GM12875 (cell line): ENCODE results near the gene CRKL.
"Not testable (repeated sequence)": the region's sequence is repeated elsewhere in the genome, so short reads cannot be mapped to it uniquely, and the experiment has no call there.

ENCODE experiments used
- H3K4me3 ChIP-seq: one replicate; pipeline ENCODE4 v1.5.1; 2011; ENCODE audit warnings: low read depth, low read length, control low read depth
- TF ChIP-seq, protein P1 (sequence below): IDR thresholded peaks from 2 replicates; pipeline ENCODE4 v1.5.1; 2011; ENCODE audit warnings: low read depth, mild to moderate bottlenecking, control low read depth, inconsistent platforms, low read length, moderate library complexity, borderline replicate concordance; ENCODE audit not compliant: insufficient read depth

The CRKL gene

DNA sequence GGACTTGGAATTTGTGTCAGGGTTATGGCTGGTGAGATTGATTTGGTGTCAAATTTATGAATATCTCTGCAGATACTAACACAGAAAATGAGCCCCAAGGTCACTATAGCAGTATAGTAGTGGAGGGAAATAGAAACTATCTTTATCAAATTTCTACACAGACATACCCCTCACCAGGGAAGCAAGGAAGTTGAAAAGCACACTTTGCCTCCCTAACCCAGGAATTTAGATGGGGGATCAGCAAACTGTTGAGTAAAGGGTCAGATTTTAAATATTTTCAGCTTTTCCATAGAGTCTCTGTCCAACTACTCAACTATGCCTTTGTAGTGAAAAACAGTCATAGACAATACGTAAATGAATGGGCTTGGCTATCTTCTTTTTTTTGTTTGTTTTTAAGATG, 12.8 kb downstream of the CRKL start:
- no peak overlapping the region for H3K4me3 ChIP-seq
- TF ChIP-seq, protein P1, sequence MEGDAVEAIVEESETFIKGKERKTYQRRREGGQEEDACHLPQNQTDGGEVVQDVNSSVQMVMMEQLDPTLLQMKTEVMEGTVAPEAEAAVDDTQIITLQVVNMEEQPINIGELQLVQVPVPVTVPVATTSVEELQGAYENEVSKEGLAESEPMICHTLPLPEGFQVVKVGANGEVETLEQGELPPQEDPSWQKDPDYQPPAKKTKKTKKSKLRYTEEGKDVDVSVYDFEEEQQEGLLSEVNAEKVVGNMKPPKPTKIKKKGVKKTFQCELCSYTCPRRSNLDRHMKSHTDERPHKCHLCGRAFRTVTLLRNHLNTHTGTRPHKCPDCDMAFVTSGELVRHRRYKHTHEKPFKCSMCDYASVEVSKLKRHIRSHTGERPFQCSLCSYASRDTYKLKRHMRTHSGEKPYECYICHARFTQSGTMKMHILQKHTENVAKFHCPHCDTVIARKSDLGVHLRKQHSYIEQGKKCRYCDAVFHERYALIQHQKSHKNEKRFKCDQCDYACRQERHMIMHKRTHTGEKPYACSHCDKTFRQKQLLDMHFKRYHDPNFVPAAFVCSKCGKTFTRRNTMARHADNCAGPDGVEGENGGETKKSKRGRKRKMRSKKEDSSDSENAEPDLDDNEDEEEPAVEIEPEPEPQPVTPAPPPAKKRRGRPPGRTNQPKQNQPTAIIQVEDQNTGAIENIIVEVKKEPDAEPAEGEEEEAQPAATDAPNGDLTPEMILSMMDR, result no peak

DNA sequence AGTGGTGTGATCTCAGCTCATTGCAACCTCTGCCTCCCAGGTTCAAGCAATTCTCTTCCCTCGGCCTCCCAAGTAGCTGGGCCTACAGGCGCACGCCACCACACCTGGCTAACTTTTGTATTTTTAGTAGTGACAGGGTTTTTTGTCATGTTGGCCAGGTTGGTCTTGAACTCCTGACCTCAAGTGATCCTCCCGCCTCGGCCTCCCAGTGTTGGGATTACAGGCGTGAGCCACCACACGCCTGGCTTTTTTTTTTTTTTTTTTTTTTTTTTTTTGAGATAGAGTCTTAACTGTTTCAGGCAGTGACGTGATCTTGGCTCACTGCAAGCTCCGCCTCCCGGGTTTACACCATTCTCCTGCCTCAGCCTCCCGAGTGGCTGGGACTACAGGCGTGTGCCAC, 13.2 kb downstream of the CRKL start:
- not testable (repeated sequence) for H3K4me3 ChIP-seq

DNA sequence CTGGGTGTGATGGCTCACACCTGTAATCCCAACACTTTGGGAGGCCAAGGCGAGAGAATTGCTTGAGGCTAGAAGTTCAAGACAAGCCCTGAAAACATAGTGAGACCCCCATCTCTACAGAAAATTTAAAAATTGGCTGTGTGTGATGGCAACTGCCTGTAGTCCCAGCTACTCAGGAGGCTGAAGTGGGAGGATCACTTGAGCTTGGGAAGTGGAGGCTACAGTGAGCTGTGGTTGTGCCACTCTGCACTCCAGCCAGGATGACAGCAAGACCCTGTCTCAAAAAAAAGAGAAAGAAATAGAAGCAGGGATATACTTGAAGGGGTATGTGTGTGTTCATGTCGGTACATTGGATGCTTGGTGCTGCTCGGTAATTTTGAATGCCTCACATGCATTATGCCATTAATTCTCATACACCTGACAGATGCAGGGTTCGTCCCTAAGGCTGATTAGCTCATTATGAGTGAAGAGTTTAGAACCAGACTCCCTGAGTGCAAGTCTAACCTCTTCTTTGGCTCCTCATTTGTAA, 14.0 kb downstream of the CRKL start:
- no peak overlapping the region for H3K4me3 ChIP-seq
- TF ChIP-seq, protein P1, result no peak

DNA sequence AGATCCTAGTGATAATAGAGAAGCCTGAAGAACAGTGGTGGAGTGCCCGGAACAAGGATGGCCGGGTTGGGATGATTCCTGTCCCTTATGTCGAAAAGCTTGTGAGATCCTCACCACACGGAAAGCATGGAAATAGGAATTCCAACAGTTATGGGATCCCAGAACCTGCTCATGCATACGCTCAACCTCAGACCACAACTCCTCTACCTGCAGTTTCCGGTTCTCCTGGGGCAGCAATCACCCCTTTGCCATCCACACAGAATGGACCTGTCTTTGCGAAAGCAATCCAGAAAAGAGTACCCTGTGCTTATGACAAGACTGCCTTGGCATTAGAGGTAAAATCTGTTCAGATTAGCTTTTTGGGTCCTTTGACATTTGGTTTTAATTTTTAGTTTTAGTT, 16.7 kb downstream of the CRKL start:
- no peak overlapping the region for H3K4me3 ChIP-seq

GRCh38 chr22:20935049-20935448, 17.8 kb downstream of the CRKL start:
- H3K4me3 ChIP-seq, result not testable (repeated sequence)

More for the DNA sequence above, 16.7 kb downstream of the CRKL start:
- TF ChIP-seq, protein P1, result no peak

DNA sequence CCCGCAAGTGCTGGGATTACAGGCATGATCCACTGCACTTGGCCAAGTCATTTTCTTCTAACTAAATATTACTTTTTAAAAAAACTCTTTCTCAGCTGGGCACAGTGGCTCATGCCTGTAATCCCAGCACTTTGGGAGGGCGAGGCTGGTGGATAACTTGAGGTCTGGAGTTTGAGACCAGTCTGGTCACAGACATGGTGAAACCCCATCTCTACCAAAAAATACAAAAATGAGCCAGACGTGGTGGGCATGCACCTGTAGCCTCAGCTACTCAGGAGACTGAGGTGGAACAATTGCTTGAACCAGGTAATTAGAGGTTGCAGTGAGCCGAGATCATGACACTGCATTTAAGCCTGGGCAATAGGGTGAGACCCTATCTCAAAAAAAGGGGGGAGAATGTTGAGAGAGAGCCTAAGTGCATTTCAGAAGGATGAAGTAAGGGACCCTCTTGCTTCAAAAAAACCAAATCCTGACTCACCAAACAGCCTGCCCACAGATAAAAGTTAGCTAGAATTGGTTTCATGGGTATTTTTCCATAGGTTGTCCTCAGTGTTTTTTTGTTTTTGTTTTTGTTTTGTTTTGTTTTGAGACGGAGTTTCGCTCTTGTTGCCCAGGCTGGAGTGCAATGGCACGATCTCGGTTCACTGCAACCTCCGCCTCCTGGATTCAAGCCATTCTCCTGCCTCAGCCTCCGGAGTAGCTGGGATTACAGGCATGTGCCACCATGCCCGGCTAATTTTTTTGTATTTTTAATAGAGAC, 18.8 kb downstream of the CRKL start:
- H3K4me3 ChIP-seq, result not testable (repeated sequence)

- TF ChIP-seq, protein P1, result no peak
- no peak overlapping the region for H3K4me3 ChIP-seq
These were observed 20.0 kb downstream of the CRKL start for GRCh38 chr22:20937031-20937793.

- TF ChIP-seq, protein P1, result no peak
- H3K4me3 ChIP-seq, result no peak overlapping the region
These were observed 20.8 kb downstream of the CRKL start for GRCh38 chr22:20937794-20938671.

GRCh38 chr22:20939457-20940185, 22.4 kb downstream of the CRKL start:
- not testable (repeated sequence) for H3K4me3 ChIP-seq
